HCT116 (cell line): Measurements from ENCODE around the gene TTC16. TPM values are rescaled to one million over a fixed set of nuclear protein-coding genes. Genes with fewer than 3 reads are reported as not detected.

Experiments used
- ATAC-seq: fragments of 200-7000 bp; cut with Tn5 transposase; 2 replicates; pipeline ENCODE4 v1.9.1; 2020; ENCODE audit warnings: mild to moderate bottlenecking, moderate library complexity
- BruUV-seq: library from RNA; stranded (reverse); fragments of 400-500 nt; replicated peaks from 2 replicates; lab custom pipeline; 2021; lab: Mats Ljungman, UMichigan
- CTCF ChIA-PET: fragments of 300-600 bp; sonication (Branson Sonifier 250); formaldehyde crosslinking; loops from one replicate; lab custom pipeline; 2021; ENCODE audit warnings: antibody characterized with exemption; lab: Charles Lee
- POLR2A ChIA-PET: fragments of 300-600, 350-600 bp; sonication (Branson Sonifier 250); formaldehyde crosslinking; loops from one replicate; lab custom pipeline; 2021; ENCODE audit warnings: antibody characterized with exemption; lab: Charles Lee
- RAD21 ChIA-PET, 2 experiments: fragments of 300-600 bp; sonication (Branson Sonifier 250); formaldehyde crosslinking; loops; one replicate each; lab custom pipeline; 2023; ENCODE audit warnings: low total read pairs in 2 of 2; ENCODE audit not compliant: uncharacterized antibody in 2 of 2, unreplicated experiment in 2 of 2, low non-redundant PET in 1 of 2; lab: Charles Lee
- DNase-seq: peaks from one replicate; pipeline ENCODE4 v3.0.0-alpha.2; 2010; ENCODE audit warnings: low read depth, low spot score
- H2AFZ ChIP-seq: fragments of 200-600 bp; shearing (Covaris generic), sonication (generic); 2 replicates; pipeline ENCODE4 v1.6.1; 2017; ENCODE audit warnings: low read depth, mixed run types, mixed read lengths, antibody characterized with exemption, low read length; ENCODE audit not compliant: poor library complexity, severe bottlenecking
- H3K27ac ChIP-seq: 2 replicates; pipeline ENCODE4 v1.5.1; 2012; ENCODE audit warnings: low read depth, low read length
- H3K27me3 ChIP-seq: fragments of 200-600 bp; sonication (generic); 2 replicates; pipeline ENCODE4 v1.6.1; 2016; ENCODE audit warnings: mixed run types, low read length, mixed read lengths; ENCODE audit not compliant: insufficient read depth
- H3K36me3 ChIP-seq, 2 experiments: fragments of 200-500 bp in 1 of 2; fragments of 200-600 bp in 1 of 2; sonication (Bioruptor generic) in 1 of 2; sonication (generic) in 1 of 2; 2 replicates each; pipeline versions ENCODE4 v1.5.1 to v1.6.1; 2014 to 2016; ENCODE audit warnings: low read length in 2 of 2, inconsistent platforms in 1 of 2, mixed read lengths in 1 of 2, mixed run types in 1 of 2; ENCODE audit not compliant: insufficient read depth in 2 of 2, control insufficient read depth in 1 of 2
- H3K4me1 ChIP-seq, 2 experiments: fragments of 200-600 bp in 1 of 2; sonication (generic) in 1 of 2; 2 replicates each; pipeline versions ENCODE4 v1.5.1 to v1.6.1; 2012 to 2017; ENCODE audit warnings: low read length in 2 of 2, inconsistent platforms in 1 of 2, mild to moderate bottlenecking in 1 of 2, mixed read lengths in 1 of 2, mixed run types in 1 of 2, moderate library complexity in 1 of 2; ENCODE audit not compliant: insufficient read depth in 2 of 2, control insufficient read depth in 1 of 2
- H3K4me2 ChIP-seq: fragments of 200-600 bp; sonication (generic); 2 replicates; pipeline ENCODE4 v1.6.1; 2017; ENCODE audit warnings: mixed run types, low read length, mixed read lengths
- H3K4me3 ChIP-seq, 2 experiments: fragments of 200-600 bp in 1 of 2; sonication (generic) in 1 of 2; replicated peaks in 1 of 2; 2 replicates each; pipeline ENCODE4 v1.5.1; 2011 to 2016; ENCODE audit warnings: low read length in 2 of 2, control low read depth in 1 of 2, low read depth in 1 of 2, mild to moderate bottlenecking in 1 of 2, mixed read lengths in 1 of 2, mixed run types in 1 of 2
- H3K79me2 ChIP-seq: fragments of 200-600 bp; sonication (generic); 2 replicates; pipeline ENCODE4 v1.6.1; 2017; ENCODE audit warnings: mild to moderate bottlenecking, mixed run types, low read length, moderate library complexity, mixed read lengths; ENCODE audit not compliant: insufficient read depth
- H3K9ac ChIP-seq: fragments of 200-600 bp; sonication (generic); 2 replicates; pipeline ENCODE4 v1.6.1; 2016; ENCODE audit warnings: low read length, mixed read lengths
- H3K9me2 ChIP-seq: fragments of 200-600 bp; sonication (generic), shearing (Covaris generic); 2 replicates; pipeline ENCODE4 v1.6.1; 2017; ENCODE audit warnings: mixed run types, mild to moderate bottlenecking, moderate library complexity; ENCODE audit not compliant: insufficient read depth
- H3K9me3 ChIP-seq, 2 experiments: fragments of 200-500 bp in 1 of 2; fragments of 200-600 bp in 1 of 2; sonication (Bioruptor generic) in 1 of 2; sonication (generic) in 1 of 2; 2 replicates each; pipeline ENCODE4 v1.6.1; 2014 to 2017; ENCODE audit warnings: low read length in 2 of 2, mixed read lengths in 2 of 2, inconsistent platforms in 1 of 2, low read depth in 1 of 2, mild to moderate bottlenecking in 1 of 2, mixed run types in 1 of 2, moderate library complexity in 1 of 2; ENCODE audit not compliant: control insufficient read depth in 1 of 2, insufficient read depth in 1 of 2
- H4K20me1 ChIP-seq: fragments of 200-600 bp; sonication (generic), shearing (Covaris generic); 2 replicates; pipeline ENCODE4 v1.6.1; 2017; ENCODE audit warnings: mixed run types, mild to moderate bottlenecking, moderate library complexity; ENCODE audit not compliant: insufficient read depth
- CTCF ChIP-seq, 3 experiments: fragments of 200-600 bp in 1 of 3; sonication (generic) in 1 of 3; IDR thresholded peaks in 2 of 3; conservative IDR thresholded peaks in 1 of 3; 2 replicates each; pipeline ENCODE4 v1.5.1; 2012 to 2017; ENCODE audit warnings: low read depth in 2 of 3, low read length in 2 of 3, antibody characterized with exemption in 1 of 3, borderline replicate concordance in 1 of 3, control low read depth in 1 of 3, mild to moderate bottlenecking in 1 of 3, mixed read lengths in 1 of 3, mixed run types in 1 of 3, moderate library complexity in 1 of 3; ENCODE audit not compliant: insufficient read depth in 1 of 3
- EGR1 ChIP-seq: IDR thresholded peaks from 2 replicates; pipeline ENCODE4 v1.6.1; 2012; ENCODE audit warnings: low read depth
- FOSL1 ChIP-seq: IDR thresholded peaks from 2 replicates; pipeline ENCODE4 v1.6.1; 2012; ENCODE audit warnings: low read depth
- MAX ChIP-seq: IDR thresholded peaks from 2 replicates; pipeline ENCODE4 v1.6.1; 2012
- POLR2AphosphoS5 ChIP-seq: IDR thresholded peaks from 2 replicates; pipeline ENCODE4 v1.6.1; 2011; ENCODE audit warnings: mild to moderate bottlenecking, low read depth, low read length, moderate library complexity
- SIN3A ChIP-seq: IDR thresholded peaks from 2 replicates; pipeline ENCODE4 v1.6.1; 2012; ENCODE audit warnings: low read depth
- SRF ChIP-seq: IDR thresholded peaks from 2 replicates; pipeline ENCODE4 v1.6.1; 2012; ENCODE audit warnings: low read depth
- ZNF274 ChIP-seq: fragments of 200-500 bp; sonication (Bioruptor generic); IDR thresholded peaks from 2 replicates; pipeline ENCODE4 v1.6.1; 2014; ENCODE audit warnings: mild to moderate bottlenecking, low read depth, low read length, inconsistent platforms
- intact Hi-C: fragments of 100-400 bp; cut with micrococcal nuclease; formaldehyde crosslinking; loops from 2 replicates; pipeline ENCODE4 v1.10.0; 2022
- total RNA-seq: library from RNA; stranded (reverse); gene quantifications from one replicate; pipeline ENCODE4 v1.2.1, GENCODE V29; 2021; ENCODE audit not compliant: unreplicated experiment

TTC16 gene
- total RNA-seq, 1 experiment from 2014 or later: not detected

GRCh38 chr9:127746959-127747569 is 31.2 kb downstream of the TTC16 start:
- no peaks in the 10 kb centered on the region for H3K9me3 ChIP-seq
- H4K20me1 ChIP-seq: no peaks in the 10 kb centered on the region
- TF ChIP-seq SIN3A (no peak), FOSL1 (no peak), CTCF (IDR thresholded peaks at IDR 0.05 in 2 of 3, conservative IDR thresholded peaks at IDR 0.05 in 1 of 3; ENCODE audit: borderline replicate concordance in 1 of 3, insufficient read depth in 1 of 3, low read depth in 2 of 3, low read length in 2 of 3) (0 out of 6 replicates have a peak, but pooled peaks of 2 of the 3 experiments have one; percentile 7 to 10)
- TF ChIP-seq, all 23 proteins: peak for 1
- ChIA-PET CTCF (no interaction called here), RAD21 (no interaction called here), POLR2A (no interaction called here)
- no peak for DNase-seq
- no peak overlapping the region for H3K4me2 ChIP-seq
- no peaks in the 10 kb centered on the region for H3K9me2 ChIP-seq
- peak; percentile 39 for ATAC-seq
- no peak overlapping the region for H3K9ac ChIP-seq
- no peak overlapping the region for H3K4me3 ChIP-seq
- H3K4me1 ChIP-seq: peaks cover 0 to 7% of the 10 kb centered on the region in 2 experiments; a peak in 1 of 4 replicates
- no TSS peak for BruUV-seq
- intact Hi-C loops: no loop called here
- no peak overlapping the region for H3K27ac ChIP-seq
- H2AFZ ChIP-seq: no peak overlapping the region
- no peaks in the 10 kb centered on the region for H3K36me3 ChIP-seq
- no peaks in the 10 kb centered on the region for H3K79me2 ChIP-seq
- H3K27me3 ChIP-seq: no peaks in the 10 kb centered on the region

- Histone ChIP-seq H3K4me1 (no peaks in the 10 kb centered on the region), H3K79me2 (no peaks in the 10 kb centered on the region), H3K4me2 (no peak overlapping the region), H3K4me3 (no peak overlapping the region), H3K9me2 (no peaks in the 10 kb centered on the region)
- no TSS peak for BruUV-seq
- DNase-seq (no peak), ATAC-seq (no peak)
- ChIA-PET CTCF (no interaction called here), RAD21 (no interaction called here)
- intact Hi-C loops: no loop called here
- TF ChIP-seq POLR2AphosphoS5: no peak
- TF ChIP-seq EGR1: no peak
- no peak for TF ChIP-seq ZNF274
- no peak for TF ChIP-seq SIN3A
- no peak for TF ChIP-seq MAX
- no peak for TF ChIP-seq SRF
- TF ChIP-seq, all 23 proteins: peak for 0
- H3K27me3 ChIP-seq: no peaks in the 10 kb centered on the region
- H3K9me3 ChIP-seq: no peaks in the 10 kb centered on the region
- H2AFZ ChIP-seq: no peak overlapping the region
- H3K27ac ChIP-seq: no peak overlapping the region
- no peaks in the 10 kb centered on the region for H3K36me3 ChIP-seq
- H3K9ac ChIP-seq: no peak overlapping the region
- no peaks in the 10 kb centered on the region for H4K20me1 ChIP-seq
- POLR2A ChIA-PET: no interaction called here
These were observed 33.4 kb downstream of the TTC16 start for GRCh38 chr9:127749090-127749787.
